H1 (cell line): ENCODE results near the gene SMYD5. TPM values are rescaled to one million over a fixed set of nuclear protein-coding genes. Genes with fewer than 3 reads are reported as not detected.

ENCODE experiments used
- CTCF ChIA-PET: fragments of 300-600 bp; sonication (Branson Sonifier 250); formaldehyde crosslinking; loops from one replicate; lab custom pipeline; 2021; ENCODE audit not compliant: partially characterized antibody; lab: Charles Lee
- POLR2A ChIA-PET: fragments of 300-600 bp; sonication (Branson Sonifier 250); formaldehyde crosslinking; loops from one replicate; lab custom pipeline; 2021; ENCODE audit warnings: inconsistent platforms; ENCODE audit not compliant: partially characterized antibody; lab: Charles Lee
- DNase-seq, 2 experiments: peaks; one replicate each; pipeline versions ENCODE4 v3.0.0 to v3.0.0-alpha.2; 2010 to 2022; ENCODE audit warnings: low spot score in 2 of 2, low read depth in 1 of 2, mixed read lengths in 1 of 2
- FAIRE-seq: peaks from 2 replicates; lab custom pipeline; 2011; peaks lifted over from hg19 to GRCh38; lab: Jason Lieb, UNC
- H2AFZ ChIP-seq: 2 replicates; pipeline ENCODE4 v1.8.1; 2012; ENCODE audit warnings: low read length, inconsistent platforms
- H2AK5ac ChIP-seq: 2 replicates; pipeline ENCODE4 v1.6.1; 2013; ENCODE audit warnings: low read depth, low read length
- H2BK120ac ChIP-seq: replicated peaks from 2 replicates; pipeline ENCODE3; 2013; ENCODE audit warnings: low read depth, low read length, inconsistent platforms
- H2BK12ac ChIP-seq: 2 replicates; pipeline ENCODE4 v1.6.1; 2013; ENCODE audit warnings: low read depth, low read length
- H2BK15ac ChIP-seq: 2 replicates; pipeline ENCODE4 v1.6.1; 2013; ENCODE audit warnings: low read length
- H2BK20ac ChIP-seq: 2 replicates; pipeline ENCODE4 v1.6.1; 2013; ENCODE audit warnings: low read length
- H2BK5ac ChIP-seq: 2 replicates; pipeline ENCODE4 v1.6.1; 2013; ENCODE audit warnings: low read depth, low read length
- H3K14ac ChIP-seq: 2 replicates; pipeline ENCODE4 v1.6.1; 2013; ENCODE audit warnings: inconsistent platforms; ENCODE audit not compliant: insufficient read length
- H3K18ac ChIP-seq: 2 replicates; pipeline ENCODE4 v1.6.1; 2013; ENCODE audit warnings: low read length; ENCODE audit errors: extremely low read depth
- H3K23ac ChIP-seq: 2 replicates; pipeline ENCODE4 v1.6.1; 2013; ENCODE audit warnings: inconsistent platforms; ENCODE audit not compliant: insufficient read length
- H3K23me2 ChIP-seq: 2 replicates; pipeline ENCODE4 v1.6.1; 2013; ENCODE audit warnings: low read depth, low read length
- H3K27ac ChIP-seq: 2 replicates; pipeline ENCODE4 v1.6.1; 2011; ENCODE audit warnings: low read depth, low read length, inconsistent platforms
- H3K27me3 ChIP-seq, 4 experiments: replicated peaks in 1 of 4; 1 replicate in 1 of 4; 2 replicates in 3 of 4; pipeline versions ENCODE4 v1.6.1 to v1.8.1; 2011 to 2013; ENCODE audit warnings: low read length in 3 of 4, mild to moderate bottlenecking in 3 of 4, inconsistent platforms in 2 of 4, mixed read lengths in 2 of 4, moderate library complexity in 1 of 4; ENCODE audit not compliant: control insufficient read depth in 3 of 4, insufficient read depth in 3 of 4; ENCODE audit errors: extremely low read depth in 1 of 4
- H3K36me3 ChIP-seq, 4 experiments: 2 replicates each; pipeline versions ENCODE4 v1.6.1 to v1.8.1; 2011 to 2013; ENCODE audit warnings: mild to moderate bottlenecking in 4 of 4, low read length in 3 of 4, moderate library complexity in 2 of 4, control low read depth in 1 of 4, inconsistent platforms in 1 of 4; ENCODE audit not compliant: insufficient read depth in 4 of 4, control insufficient read depth in 2 of 4
- H3K4ac ChIP-seq: replicated peaks from 2 replicates; pipeline ENCODE3; 2013; ENCODE audit warnings: low read length, low read depth, mixed read lengths, inconsistent platforms; ENCODE audit not compliant: insufficient read length
- H3K4me1 ChIP-seq, 4 experiments: replicated peaks in 1 of 4; 1 replicate in 1 of 4; 2 replicates in 3 of 4; pipeline versions ENCODE4 v1.6.1 to v1.8.1; 2011 to 2013; ENCODE audit warnings: low read length in 3 of 4, inconsistent platforms in 2 of 4, mixed read lengths in 1 of 4; ENCODE audit not compliant: insufficient read depth in 4 of 4, control insufficient read depth in 3 of 4
- H3K4me2 ChIP-seq, 2 experiments: 2 replicates each; pipeline versions ENCODE4 v1.6.1 to v1.8.1; 2011 to 2013; ENCODE audit warnings: low read depth in 2 of 2, low read length in 2 of 2, control low read depth in 1 of 2, inconsistent platforms in 1 of 2, mild to moderate bottlenecking in 1 of 2; ENCODE audit not compliant: insufficient read depth in 1 of 2
- H3K4me3 ChIP-seq, 4 experiments: fragments of 200-600, 300-600 bp in 1 of 4; sonication (generic), shearing (Covaris generic), sonication (Bioruptor Twin) in 1 of 4; 2 replicates each; pipeline versions ENCODE4 v1.5.1 to v1.8.1; 2011 to 2016; ENCODE audit warnings: low read length in 4 of 4, low read depth in 3 of 4, control low read depth in 2 of 4, inconsistent platforms in 2 of 4, mild to moderate bottlenecking in 2 of 4, mixed read lengths in 1 of 4, moderate library complexity in 1 of 4; ENCODE audit not compliant: insufficient read depth in 2 of 4; ENCODE audit errors: extremely low read depth in 1 of 4
- H3K56ac ChIP-seq: replicated peaks from 2 replicates; pipeline ENCODE3; 2013; ENCODE audit warnings: low read depth, mild to moderate bottlenecking, mixed read lengths, low read length, inconsistent platforms; ENCODE audit not compliant: insufficient read length
- H3K79me1 ChIP-seq: 2 replicates; pipeline ENCODE4 v1.6.1; 2013; ENCODE audit warnings: low read depth, low read length, control low read depth
- H3K79me2 ChIP-seq, 2 experiments: 2 replicates each; pipeline versions ENCODE4 v1.6.1 to v1.8.1; 2012 to 2013; ENCODE audit warnings: low read length in 2 of 2, mild to moderate bottlenecking in 2 of 2, inconsistent platforms in 1 of 2; ENCODE audit not compliant: insufficient read depth in 2 of 2, control insufficient read depth in 1 of 2
- H3K9ac ChIP-seq, 4 experiments: replicated peaks in 1 of 4; 1 replicate in 1 of 4; 2 replicates in 3 of 4; pipeline versions ENCODE4 v1.6.1 to v1.8.1; 2011 to 2013; ENCODE audit warnings: low read depth in 3 of 4, low read length in 3 of 4, control low read depth in 2 of 4, mild to moderate bottlenecking in 2 of 4, moderate library complexity in 2 of 4, inconsistent platforms in 1 of 4; ENCODE audit errors: extremely low read depth in 1 of 4
- H3K9me3 ChIP-seq, 2 experiments: 2 replicates each; pipeline versions ENCODE4 v1.6.1 to v1.8.1; 2012 to 2013; ENCODE audit warnings: mild to moderate bottlenecking in 2 of 2, moderate library complexity in 2 of 2, control low read depth in 1 of 2, inconsistent platforms in 1 of 2, low read depth in 1 of 2, low read length in 1 of 2, mixed read lengths in 1 of 2; ENCODE audit not compliant: insufficient read depth in 2 of 2
- H4K20me1 ChIP-seq, 2 experiments: replicated peaks in 1 of 2; 2 replicates each; pipeline versions ENCODE3 to v1.8.1; 2011 to 2013; ENCODE audit warnings: inconsistent platforms in 2 of 2, low read length in 2 of 2, mild to moderate bottlenecking in 1 of 2; ENCODE audit not compliant: insufficient read depth in 2 of 2, control insufficient read depth in 1 of 2
- H4K5ac ChIP-seq: 2 replicates; pipeline ENCODE4 v1.6.1; 2013; ENCODE audit warnings: low read length, low read depth, mixed read lengths, inconsistent platforms; ENCODE audit not compliant: insufficient read length
- H4K8ac ChIP-seq: 2 replicates; pipeline ENCODE4 v1.8.0; 2013; ENCODE audit warnings: mild to moderate bottlenecking, moderate library complexity, low read length, inconsistent platforms; ENCODE audit not compliant: insufficient read depth; ENCODE audit errors: extremely low read depth
- H4K91ac ChIP-seq: replicated peaks from 2 replicates; pipeline ENCODE3; 2013; ENCODE audit warnings: low read length, mixed read lengths, inconsistent platforms; ENCODE audit not compliant: insufficient read length
- E2F6 ChIP-seq: IDR thresholded peaks from 2 replicates; pipeline ENCODE4 v1.6.1; 2012; ENCODE audit warnings: inconsistent platforms
- GABPA ChIP-seq: IDR thresholded peaks from 2 replicates; pipeline ENCODE4 v1.6.1; 2011; ENCODE audit warnings: mild to moderate bottlenecking, low read length, moderate library complexity, borderline replicate concordance; ENCODE audit not compliant: insufficient read depth
- GTF2F1 ChIP-seq: IDR thresholded peaks from 2 replicates; pipeline ENCODE4 v1.6.1; 2012; ENCODE audit warnings: low read depth, low read length, improper control_type of control experiment, borderline replicate concordance
- HDAC6 ChIP-seq: IDR thresholded peaks from one replicate; pipeline ENCODE4 v1.7.1; 2012; ENCODE audit warnings: low read depth, mild to moderate bottlenecking, inconsistent platforms, low read length, moderate library complexity
- KDM1A ChIP-seq: fragments of 200-600, 300-600 bp; sonication (generic); IDR thresholded peaks from 2 replicates; pipeline ENCODE4 v1.7.1; 2016; ENCODE audit warnings: mild to moderate bottlenecking, low read length, borderline replicate concordance
- KDM4A ChIP-seq: IDR thresholded peaks from one replicate; pipeline ENCODE4 v1.7.1; 2012; ENCODE audit warnings: low read depth, mild to moderate bottlenecking, moderate library complexity, low read length, inconsistent platforms; ENCODE audit not compliant: severe bottlenecking
- NANOG ChIP-seq: IDR thresholded peaks from 2 replicates; pipeline ENCODE4 v1.6.1; 2011; ENCODE audit warnings: low read length, low read depth, mild to moderate bottlenecking, inconsistent platforms; ENCODE audit not compliant: insufficient read depth, poor library complexity, severe bottlenecking
- RAD21 ChIP-seq, 2 experiments: IDR thresholded peaks in 1 of 2; conservative IDR thresholded peaks in 1 of 2; 2 replicates each; pipeline ENCODE4 v1.6.1; 2011; ENCODE audit warnings: low read depth in 2 of 2, low read length in 2 of 2, improper control_type of control experiment in 1 of 2, inconsistent platforms in 1 of 2, mild to moderate bottlenecking in 1 of 2, moderate library complexity in 1 of 2
- RNF2 ChIP-seq: fragments of 200-900, 300-1000 bp; sonication (generic); IDR thresholded peaks from 2 replicates; pipeline ENCODE4 v1.7.1; 2016; ENCODE audit warnings: borderline replicate concordance, low read depth, mild to moderate bottlenecking, antibody characterized with exemption, low read length; ENCODE audit not compliant: poor library complexity, severe bottlenecking; ENCODE audit errors: missing control alignments
- SIRT6 ChIP-seq: IDR thresholded peaks from one replicate; pipeline ENCODE4 v1.7.1; 2012; ENCODE audit warnings: low read length, inconsistent platforms
- SRF ChIP-seq: IDR thresholded peaks from 2 replicates; pipeline ENCODE4 v1.6.1; 2011; ENCODE audit warnings: mild to moderate bottlenecking, low read depth, low read length, moderate library complexity
- WGBS, 2 experiments: shearing (Covaris generic) in 1 of 2; methylation state at CpG; one replicate each; pipeline versions ENCODE4 v1.1.6 to v1.1.7; 2013 to 2015; ENCODE audit warnings: low lambda C conversion rate in 2 of 2, mixed read lengths in 2 of 2, inconsistent platforms in 1 of 2, low coverage in 1 of 2, missing lambda C conversion rate in 1 of 2; ENCODE audit not compliant: insufficient replicate concordance in 2 of 2, insufficient coverage in 1 of 2, insufficient read length in 1 of 2; ENCODE audit errors: extremely low coverage in 1 of 2, missing lambda C conversion rate in 1 of 2; 5-methylcytosine and 5-hydroxymethylcytosine counted together
- polyA plus RNA-seq, 7 experiments: library from polyadenylated mRNA; depleted of rRNA in 3 of 7; stranded (reverse) in 5 of 7; unstranded in 2 of 7; fragments of >200 nt in 5 of 7; fragments of 200-250 nt in 2 of 7; gene quantifications; 1 replicate in 5 of 7; 2 replicates in 1 of 7; 4 replicates in 1 of 7; pipeline versions ENCODE4 v1.2.1 to v1.2.3, GENCODE V29; 2011 to 2013; ENCODE audit warnings: missing spikeins in 2 of 7, mixed read lengths in 2 of 7
- total RNA-seq: library from RNA; stranded (reverse); fragmentation: NEBNext Ultra II Directional; extraction: Animal tissue kit (Norgen Biotek cat#: 25700); gene quantifications from 2 replicates; pipeline ENCODE4 v1.2.1, GENCODE V29; 2021
- TF ChIP-seq, protein P1 (sequence below): IDR thresholded peaks from 2 replicates; pipeline ENCODE4 v1.6.1; 2012; ENCODE audit warnings: inconsistent platforms

SMYD5 gene
- total and polyA plus RNA-seq, 2 of the 8 experiments (the other 6 are each of a cell fraction or from before 2014, with no cell fraction given): 35.2 to 56.7 TPM

GRCh38 chr2:73264332-73264606 lies 50.2 kb downstream of the SMYD5 start:
- CTCF ChIA-PET: interaction anchor here (0.5 to 3.9 kb wide), 2 partner anchors 25 to 108 kb away, joined by 3 to 24 read pairs; no protein-coding TSS in a partner anchor
- H2AFZ ChIP-seq: no peak overlapping the region
- FAIRE-seq (no peak), DNase-seq (no peak)
- H2BK15ac ChIP-seq: no peak overlapping the region
- no peaks in the 10 kb centered on the region; a peak in 1 of 4 replicates for H3K79me2 ChIP-seq
- no peak overlapping the region for H4K91ac ChIP-seq
- no peaks in the 10 kb centered on the region for H3K9me3 ChIP-seq
- no peak overlapping the region for H3K9ac ChIP-seq
- no peak overlapping the region for H2BK5ac ChIP-seq
- POLR2A ChIA-PET: interaction anchor here (0.6 to 1.5 kb wide), 4 partner anchors 10 to 59 kb away, joined by 3 to 4 read pairs (median 3); no protein-coding TSS in a partner anchor
- H4K20me1 ChIP-seq: peaks cover 7 to 26% of the 10 kb centered on the region in 2 experiments
- H3K14ac ChIP-seq: no peak overlapping the region
- H2BK12ac ChIP-seq: no peak overlapping the region
- 0 out of 2 replicates have a peak overlapping the region, but pooled peaks have one; percentile 5 for H4K8ac ChIP-seq
- H2AK5ac ChIP-seq: no peak overlapping the region
- H3K27ac ChIP-seq: no peak overlapping the region
- no peak overlapping the region for H3K23ac ChIP-seq
- H3K27me3 ChIP-seq: peaks cover 0 to 11% (median 9%) of the 10 kb centered on the region in 4 experiments; a peak in 6 of 7 replicates
- no peak overlapping the region for H2BK120ac ChIP-seq
- H3K4me1 ChIP-seq: peaks cover 0 to 13% (median 9%) of the 10 kb centered on the region in 4 experiments; a peak in 5 of 7 replicates
- peaks cover 3 to 15% (median 6%) of the 10 kb centered on the region in 4 experiments; a peak in 5 of 8 replicates for H3K36me3 ChIP-seq
- H3K4me2 ChIP-seq: no peak overlapping the region
- no peak overlapping the region for H4K5ac ChIP-seq
- H2BK20ac ChIP-seq: no peak overlapping the region
- peaks cover 10% of the 10 kb centered on the region; the same call in 1 of the 2 replicates for H3K23me2 ChIP-seq
- no peak overlapping the region for H3K56ac ChIP-seq
- 92% methylated on average over 15 of the region's 15 CpGs; no CpG with 5 or more reads in 1 of the 2 experiments for WGBS, 2 experiments
- no peak overlapping the region for H3K4ac ChIP-seq
- H3K79me1 ChIP-seq: peaks cover 7% of the 10 kb centered on the region; the same call in 1 of the 2 replicates
- H3K4me3 ChIP-seq: no peak overlapping the region
- H3K18ac ChIP-seq: no peak overlapping the region
- TF ChIP-seq SRF: no peak
- no peak for TF ChIP-seq HDAC6
- TF ChIP-seq NANOG: no peak
- no peak for TF ChIP-seq KDM1A
- no peak for TF ChIP-seq GTF2F1
- TF ChIP-seq KDM4A: no peak
- no peak for TF ChIP-seq SIRT6
- TF ChIP-seq RAD21 (IDR thresholded peaks at IDR 0.05 in 1 of 2, conservative IDR thresholded peaks at IDR 0.05 in 1 of 2; ENCODE audit: low read depth in 2 of 2, low read length in 2 of 2): no peak
- TF ChIP-seq, protein P1, sequence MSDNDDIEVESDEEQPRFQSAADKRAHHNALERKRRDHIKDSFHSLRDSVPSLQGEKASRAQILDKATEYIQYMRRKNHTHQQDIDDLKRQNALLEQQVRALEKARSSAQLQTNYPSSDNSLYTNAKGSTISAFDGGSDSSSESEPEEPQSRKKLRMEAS: no peak
- no peak for TF ChIP-seq E2F6
- TF ChIP-seq RNF2: no peak
- no peak for TF ChIP-seq GABPA
